ENCODE results near the gene FYB2.

GRCh38 chr1:56671085-56671484, 148.1 kb downstream of the FYB2 start:
- TF ChIP-seq, protein P1, sequence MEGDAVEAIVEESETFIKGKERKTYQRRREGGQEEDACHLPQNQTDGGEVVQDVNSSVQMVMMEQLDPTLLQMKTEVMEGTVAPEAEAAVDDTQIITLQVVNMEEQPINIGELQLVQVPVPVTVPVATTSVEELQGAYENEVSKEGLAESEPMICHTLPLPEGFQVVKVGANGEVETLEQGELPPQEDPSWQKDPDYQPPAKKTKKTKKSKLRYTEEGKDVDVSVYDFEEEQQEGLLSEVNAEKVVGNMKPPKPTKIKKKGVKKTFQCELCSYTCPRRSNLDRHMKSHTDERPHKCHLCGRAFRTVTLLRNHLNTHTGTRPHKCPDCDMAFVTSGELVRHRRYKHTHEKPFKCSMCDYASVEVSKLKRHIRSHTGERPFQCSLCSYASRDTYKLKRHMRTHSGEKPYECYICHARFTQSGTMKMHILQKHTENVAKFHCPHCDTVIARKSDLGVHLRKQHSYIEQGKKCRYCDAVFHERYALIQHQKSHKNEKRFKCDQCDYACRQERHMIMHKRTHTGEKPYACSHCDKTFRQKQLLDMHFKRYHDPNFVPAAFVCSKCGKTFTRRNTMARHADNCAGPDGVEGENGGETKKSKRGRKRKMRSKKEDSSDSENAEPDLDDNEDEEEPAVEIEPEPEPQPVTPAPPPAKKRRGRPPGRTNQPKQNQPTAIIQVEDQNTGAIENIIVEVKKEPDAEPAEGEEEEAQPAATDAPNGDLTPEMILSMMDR (IDR thresholded peaks at IDR 0.05): no peak
- TF ChIP-seq POLR2A (IDR thresholded peaks at IDR 0.05; ENCODE audit: low read depth): no peak

All from esophagus muscularis mucosa (tissue), 3 donors.